K562 (cell line): ENCODE measurements around the gene LRP2. TPM values are rescaled to one million over a fixed set of nuclear protein-coding genes. Genes with fewer than 3 reads are reported as not detected.
"Not testable (repeated sequence)": the region's sequence is repeated elsewhere in the genome, so short reads cannot be mapped to it uniquely, and the experiment has no call there.

ENCODE experiments used
- ARNT ChIP-seq, 2 experiments: fragments of 450-650 bp; IDR thresholded peaks; 2 replicates each; pipeline ENCODE4 v1.6.1; 2016; ENCODE audit warnings: mild to moderate bottlenecking in 1 of 2
- CC2D1A ChIP-seq: fragments of 450-650 bp; IDR thresholded peaks from 2 replicates; pipeline ENCODE4 v1.6.1; 2017; ENCODE audit warnings: mild to moderate bottlenecking
- CEBPB ChIP-seq: fragments of 450-650 bp; IDR thresholded peaks from 2 replicates; pipeline ENCODE4 v1.6.1; 2016; ENCODE audit warnings: missing genetic modification characterization, missing compliant biosample characterization
- CREB1 ChIP-seq, 2 experiments: sonication (generic) in 1 of 2; formaldehyde crosslinking in 1 of 2; IDR thresholded peaks; 2 replicates each; pipeline versions ENCODE4 v1.6.1 to v1.8.0; 2012 to 2022; ENCODE audit warnings: inconsistent platforms in 1 of 2, mild to moderate bottlenecking in 1 of 2, missing genetic modification reagents in 1 of 2, moderate library complexity in 1 of 2
- ETV6 ChIP-seq, 3 experiments: fragments of 150-350 bp in 1 of 3; sonication (generic) in 1 of 3; formaldehyde crosslinking in 1 of 3; IDR thresholded peaks; 2 replicates each; pipeline versions ENCODE4 v1.6.1 to v1.8.0; 2014 to 2022; ENCODE audit warnings: borderline replicate concordance in 2 of 3, low read depth in 2 of 3, antibody characterized with exemption in 1 of 3, low read length in 1 of 3, mild to moderate bottlenecking in 1 of 3, missing genetic modification reagents in 1 of 3
- GATA2 ChIP-seq: sonication (generic); formaldehyde crosslinking; IDR thresholded peaks from 2 replicates; pipeline ENCODE4 v1.4.0; 2020; ENCODE audit warnings: mild to moderate bottlenecking, missing genetic modification reagents
- HDAC1 ChIP-seq, 2 experiments: fragments of 450-650 bp; IDR thresholded peaks; 2 replicates each; pipeline ENCODE4 v1.6.1; 2016 to 2017; ENCODE audit warnings: inconsistent platforms in 1 of 2, mild to moderate bottlenecking in 1 of 2, moderate library complexity in 1 of 2
- HDAC2 ChIP-seq: fragments of 450-650 bp; IDR thresholded peaks from 2 replicates; pipeline ENCODE4 v1.6.1; 2016; ENCODE audit warnings: mild to moderate bottlenecking
- KDM1A ChIP-seq, 2 experiments: fragments of 450-650 bp; IDR thresholded peaks; 2 replicates each; pipeline ENCODE4 v1.6.1; 2016; ENCODE audit warnings: mild to moderate bottlenecking in 2 of 2
- NFE2 ChIP-seq: IDR thresholded peaks from 2 replicates; pipeline ENCODE4 v1.6.1; 2014; ENCODE audit warnings: antibody characterized with exemption, low read depth
- NFIC ChIP-seq: fragments of 450-650 bp; IDR thresholded peaks from 2 replicates; pipeline ENCODE4 v1.6.1; 2017; ENCODE audit warnings: mild to moderate bottlenecking, inconsistent platforms
- OTX1 ChIP-seq: fragments of 450-650 bp; formaldehyde crosslinking; IDR thresholded peaks from 2 replicates; pipeline ENCODE4 v1.4.0; 2022; ENCODE audit warnings: mild to moderate bottlenecking
- PHB2 ChIP-seq: fragments of 450-650 bp; IDR thresholded peaks from 2 replicates; pipeline ENCODE4 v1.6.1; 2017; ENCODE audit warnings: low read depth
- RUNX1 ChIP-seq: sonication (generic); IDR thresholded peaks from 2 replicates; pipeline ENCODE4 v1.6.1; 2016; ENCODE audit warnings: antibody characterized with exemption, low read depth
- SMAD3 ChIP-seq: fragments of 450-650 bp; formaldehyde crosslinking; conservative IDR thresholded peaks from 2 replicates; pipeline ENCODE4 v1.4.0; 2020; ENCODE audit warnings: mild to moderate bottlenecking
- SOX6 ChIP-seq: fragments of 450-650 bp; IDR thresholded peaks from 2 replicates; pipeline ENCODE4 v1.6.1; 2014; ENCODE audit warnings: mild to moderate bottlenecking
- SP1 ChIP-seq: sonication (generic); formaldehyde crosslinking; IDR thresholded peaks from 2 replicates; pipeline ENCODE4 v1.8.1; 2022; ENCODE audit warnings: mild to moderate bottlenecking, missing genetic modification reagents
- SPI1 ChIP-seq: IDR thresholded peaks from 2 replicates; pipeline ENCODE4 v1.6.1; 2011; ENCODE audit warnings: low read depth, low read length, control low read depth, borderline replicate concordance
- TAL1 ChIP-seq: fragments of 450-650 bp; IDR thresholded peaks from 2 replicates; pipeline ENCODE4 v1.6.1; 2016; ENCODE audit warnings: mild to moderate bottlenecking
- TOE1 ChIP-seq, 2 experiments: fragments of 450-650 bp in 1 of 2; sonication (generic) in 1 of 2; formaldehyde crosslinking in 1 of 2; IDR thresholded peaks; 2 replicates each; pipeline versions ENCODE4 v1.7.1 to v1.8.0; 2016 to 2022; ENCODE audit warnings: borderline replicate concordance in 2 of 2, mild to moderate bottlenecking in 2 of 2, antibody characterized with exemption in 1 of 2, inconsistent platforms in 1 of 2, low read depth in 1 of 2, missing genetic modification reagents in 1 of 2, moderate library complexity in 1 of 2
- ZEB2 ChIP-seq: fragments of 450-650 bp; IDR thresholded peaks from 2 replicates; pipeline ENCODE4 v1.6.1; 2016
- ZNF175 ChIP-seq: fragments of 200-800 bp; sonication (Bioruptor generic); IDR thresholded peaks from 2 replicates; pipeline ENCODE4 v1.6.1; 2016; ENCODE audit warnings: low read depth, mild to moderate bottlenecking, missing genetic modification characterization, missing compliant biosample characterization
- ZNF395 ChIP-seq: fragments of 200-800 bp; sonication (Bioruptor generic); IDR thresholded peaks from 2 replicates; pipeline ENCODE4 v1.6.1; 2017; ENCODE audit warnings: missing genetic modification characterization, missing compliant biosample characterization
- ZNF766 ChIP-seq: fragments of 200-800 bp; sonication (Bioruptor generic); conservative IDR thresholded peaks from 2 replicates; pipeline ENCODE4 v1.6.1; 2016; ENCODE audit warnings: missing genetic modification characterization, missing compliant biosample characterization
- polyA plus RNA-seq, 8 experiments: library from polyadenylated mRNA; depleted of rRNA in 4 of 8; stranded (reverse) in 5 of 8; unstranded in 3 of 8; fragments of >200 nt; fragmentation: Nextera tagmentation in 2 of 8; fragmentation: Illumina TruSeq in 1 of 8; extraction: Ambion mirVana in 2 of 8; extraction: Trizol in 1 of 8; gene quantifications; 2 replicates each; pipeline versions ENCODE4 v1.2.1 to v1.2.3, GENCODE V29; 2011 to 2014; ENCODE audit warnings: inconsistent platforms in 1 of 8, missing spikeins in 1 of 8
- total RNA-seq, 7 experiments: library from RNA; depleted of rRNA in 6 of 7; stranded (reverse); fragments of >200 nt in 6 of 7; fragmentation: Illumina TruSeq in 2 of 7; extraction: Trizol in 2 of 7; gene quantifications; 2 replicates each; pipeline versions ENCODE4 v1.2.1 to v1.2.3, GENCODE V29; 2011 to 2021; ENCODE audit warnings: low replicate concordance in 1 of 7
- TF ChIP-seq, protein P1 (sequence below), 2 experiments: fragments of 450-650 bp; IDR thresholded peaks; 2 replicates each; pipeline ENCODE4 v1.6.1; 2016

The LRP2 gene
- total and polyA plus RNA-seq, 9 of the 15 experiments (the other 6 are each of a cell fraction or from before 2014, with no cell fraction given), result 0.04 to 0.18 (median 0.11) TPM; not detected in 1

GRCh38 chr2:169134272-169134671, 228.1 kb downstream of the LRP2 start (continued):
- TF ChIP-seq NFE2, result peak; percentile 37; the same call in 1 of the 2 replicates
- TF ChIP-seq GATA2 (CRISPR knock-in tag), result peak; percentile 89
- TF ChIP-seq CC2D1A, result peak; percentile 94
- peak; percentile 78 for TF ChIP-seq ZNF395 (CRISPR knock-in tag)
- TF ChIP-seq PHB2, result peak; percentile 91
- TF ChIP-seq ZNF766 (CRISPR knock-in tag), result peak; percentile 39
- 0 out of 2 replicates have a peak, but pooled peaks have one; percentile 25 for TF ChIP-seq ZNF175 (CRISPR knock-in tag)
- 0 out of 2 replicates have a peak, but pooled peaks have one; percentile 27 for TF ChIP-seq SMAD3 (CRISPR knock-in tag)
- peak; percentile 93 for TF ChIP-seq ZEB2
- peak; percentile 63; the same call in 1 of the 2 replicates for TF ChIP-seq RUNX1
- TF ChIP-seq TAL1, result peak; percentile 97
- peak in 1 of 2 experiments; percentile 81; a peak in 3 of 4 replicates for TF ChIP-seq HDAC1 (IDR thresholded peaks at IDR 0.05)
- TF ChIP-seq SP1, result peak; percentile 36
- peak; percentile 87 to 89 for TF ChIP-seq KDM1A (IDR thresholded peaks at IDR 0.05)
- peak in 1 of 2 experiments; percentile 61; a peak in 2 of 4 replicates for TF ChIP-seq ARNT (IDR thresholded peaks at IDR 0.05)
- TF ChIP-seq NFIC, result peak; percentile 89
- TF ChIP-seq OTX1 (CRISPR knock-in tag), result 0 out of 2 replicates have a peak, but pooled peaks have one; percentile 51
- peak; percentile 45 for TF ChIP-seq CEBPB (tag)
- TF ChIP-seq HDAC2, result peak; percentile 47; the same call in 1 of the 2 replicates
- TF ChIP-seq CREB1 (IDR thresholded peaks at IDR 0.05), result peak; percentile 28; the same call in 1 of the 2 replicates
- not testable (repeated sequence) for TF ChIP-seq CREB1 (CRISPR knock-in tag; IDR thresholded peaks at IDR 0.05); TOE1 (CRISPR knock-in tag; IDR thresholded peaks at IDR 0.05; ENCODE audit: borderline replicate concordance, low read depth); ETV6 (CRISPR knock-in tag; IDR thresholded peaks at IDR 0.05; ENCODE audit: borderline replicate concordance)
- TF ChIP-seq TOE1 (IDR thresholded peaks at IDR 0.05; ENCODE audit: borderline replicate concordance), result 0 out of 2 replicates have a peak, but pooled peaks have one; percentile 52
- peak in 1 of 2 experiments; percentile 61; a peak in 1 of 4 replicates for TF ChIP-seq ETV6 (IDR thresholded peaks at IDR 0.05; ENCODE audit: borderline replicate concordance in 1 of 2, low read depth in 2 of 2, low read length in 1 of 2)
- TF ChIP-seq SOX6, result peak; percentile 93
- TF ChIP-seq, protein P1, sequence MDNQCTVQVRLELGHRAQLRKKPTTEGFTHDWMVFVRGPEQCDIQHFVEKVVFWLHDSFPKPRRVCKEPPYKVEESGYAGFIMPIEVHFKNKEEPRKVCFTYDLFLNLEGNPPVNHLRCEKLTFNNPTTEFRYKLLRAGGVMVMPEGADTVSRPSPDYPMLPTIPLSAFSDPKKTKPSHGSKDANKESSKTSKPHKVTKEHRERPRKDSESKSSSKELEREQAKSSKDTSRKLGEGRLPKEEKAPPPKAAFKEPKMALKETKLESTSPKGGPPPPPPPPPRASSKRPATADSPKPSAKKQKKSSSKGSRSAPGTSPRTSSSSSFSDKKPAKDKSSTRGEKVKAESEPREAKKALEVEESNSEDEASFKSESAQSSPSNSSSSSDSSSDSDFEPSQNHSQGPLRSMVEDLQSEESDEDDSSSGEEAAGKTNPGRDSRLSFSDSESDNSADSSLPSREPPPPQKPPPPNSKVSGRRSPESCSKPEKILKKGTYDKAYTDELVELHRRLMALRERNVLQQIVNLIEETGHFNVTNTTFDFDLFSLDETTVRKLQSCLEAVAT (IDR thresholded peaks at IDR 0.05), result peak; percentile 50; a peak in 1 of 4 replicates
- peak; percentile 50; the same call in 1 of the 2 replicates for TF ChIP-seq SPI1
